ENCODE data around the gene SPC25. TPM values are rescaled to one million over a fixed set of nuclear protein-coding genes. Genes with fewer than 3 reads are reported as not detected.

Gene SPC25
- total RNA-seq: 1 to 10 TPM in 1 of 6 experiments, under 1 TPM in 4, not detected in 1; 0.15 to 1.1 (median 0.67) TPM
- long read RNA-seq: 0 reads

- Histone ChIP-seq H3K36me3 (no peaks in the 10 kb centered on the region), H3K27me3 (no peaks in the 10 kb centered on the region), H3K4me1 (peaks cover 0 to 11% (median 5%) of the 10 kb centered on the region in 4 donors), H3K4me3 (peak within 1 kb of the TSS; percentile 40 to 50 (median 47)), H3K9me3 (no peaks in the 10 kb centered on the region), H3K27ac (no peak within 1 kb of the TSS)
- intact Hi-C loops (cut with DNase I): no loop called here
- under 1% methylated on average over 30 of the region's 38 CpGs for WGBS (ENCODE audit: insufficient coverage, low coverage, low lambda C conversion rate, missing lambda C conversion rate)
- ATAC-seq: peak; percentile 98 to 99 (median 98)
- peak; percentile 88 to 92 (median 89) for DNase-seq
- TF ChIP-seq POLR2A (IDR thresholded peaks at IDR 0.05) (no peak), CTCF (IDR thresholded peaks at IDR 0.05) (peak in 1 of 4 donors; percentile 9)
Observed at GRCh38 chr2:168890006-168890782, at the start of gene SPC25. Gene SPC25 (minus strand): TSS chr2:168890430. CDS start chr2:168889519, 911 bp downstream.

DNA sequence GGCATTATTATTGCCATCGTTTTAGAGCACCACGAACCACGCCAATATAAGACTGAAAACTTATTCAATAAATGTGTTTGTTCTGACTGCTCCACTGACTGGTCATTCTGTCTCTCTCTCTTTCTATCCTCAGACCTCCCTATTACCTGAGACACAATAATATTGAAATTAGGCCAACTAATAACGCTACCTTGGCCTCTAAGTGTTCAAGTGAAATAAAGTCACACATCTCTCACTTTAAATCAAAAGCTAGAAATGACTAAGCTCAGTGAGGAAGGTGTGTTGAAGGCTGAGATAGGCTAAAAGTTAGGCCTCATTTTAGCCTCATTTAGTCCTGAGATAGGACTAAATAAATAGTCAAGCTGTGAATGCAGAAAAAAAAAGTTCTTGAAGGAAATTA is 49.7 kb upstream of the SPC25 start:
- no peak for ATAC-seq
- no peak for DNase-seq
- Histone ChIP-seq H3K4me1 (no peaks in the 10 kb centered on the region), H3K4me3 (no peak overlapping the region), H3K9me3 (no peaks in the 10 kb centered on the region), H3K27me3 (no peaks in the 10 kb centered on the region), H3K27ac (no peak overlapping the region), H3K36me3 (peaks cover 0 to 60% (median 18%) of the 10 kb centered on the region in 4 donors)
- 80% methylated on average over 4 of the region's 4 CpGs for WGBS (ENCODE audit: insufficient coverage, low coverage, low lambda C conversion rate, missing lambda C conversion rate)
- intact Hi-C loops (cut with DNase I): no loop called here
- TF ChIP-seq POLR2A (IDR thresholded peaks at IDR 0.05) (no peak), CTCF (IDR thresholded peaks at IDR 0.05) (no peak)

DNA sequence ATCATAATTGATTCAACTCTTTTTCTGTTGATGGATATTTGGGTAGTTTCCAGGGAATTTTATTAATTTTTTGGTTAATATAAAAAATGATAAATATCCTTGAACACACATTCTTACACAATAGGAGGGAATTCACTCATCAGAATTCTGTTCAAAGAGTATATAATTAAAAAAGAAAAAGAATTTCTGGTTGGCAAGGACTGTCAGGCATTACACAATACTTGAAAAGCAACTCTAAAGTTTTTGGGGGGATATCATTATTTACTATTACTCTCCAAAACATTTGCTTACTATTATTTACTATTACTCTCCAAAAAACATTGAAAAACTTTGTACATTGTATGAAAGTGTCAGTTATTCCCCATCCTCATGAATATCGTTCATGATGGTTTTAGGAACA is 48.8 kb upstream of the SPC25 start:
- no peak for TF ChIP-seq CTCF (IDR thresholded peaks at IDR 0.05)
- Histone ChIP-seq H3K27me3 (no peaks in the 10 kb centered on the region), H3K4me3 (no peak overlapping the region), H3K4me1 (no peaks in the 10 kb centered on the region), H3K36me3 (peaks cover 0 to 60% (median 20%) of the 10 kb centered on the region in 4 donors), H3K27ac (no peak overlapping the region), H3K9me3 (no peaks in the 10 kb centered on the region)
- ATAC-seq (no peak), DNase-seq (no peak)
- 100% methylated on average over 1 of the region's 1 CpG for WGBS (ENCODE audit: insufficient coverage, low coverage, low lambda C conversion rate, missing lambda C conversion rate)
- intact Hi-C loops (cut with DNase I): no loop called here

- DNase-seq (no peak), ATAC-seq (no peak)
- Histone ChIP-seq H3K4me3 (no peak overlapping the region), H3K36me3 (peaks cover 0 to 60% (median 29%) of the 10 kb centered on the region in 4 donors), H3K9me3 (no peaks in the 10 kb centered on the region), H3K4me1 (no peaks in the 10 kb centered on the region), H3K27ac (no peak overlapping the region), H3K27me3 (no peaks in the 10 kb centered on the region)
- WGBS (ENCODE audit: insufficient coverage, low coverage, low lambda C conversion rate, missing lambda C conversion rate): 68% methylated on average over 9 of the region's 14 CpGs
- intact Hi-C loops (cut with DNase I): no loop called here
- no peak for TF ChIP-seq POLR2A (IDR thresholded peaks at IDR 0.05)
- TF ChIP-seq CTCF (IDR thresholded peaks at IDR 0.05): no peak
Observed at GRCh38 chr2:168935810-168936581, 45.8 kb upstream of the SPC25 start.
